H1 (cell line): ENCODE results near the gene DAZL. TPM values are rescaled to one million over a fixed set of nuclear protein-coding genes. Genes with fewer than 3 reads are reported as not detected.

Experiments used
- CTCF ChIA-PET: fragments of 300-600 bp; sonication (Branson Sonifier 250); formaldehyde crosslinking; loops from one replicate; lab custom pipeline; 2021; ENCODE audit not compliant: partially characterized antibody; lab: Charles Lee
- POLR2A ChIA-PET: fragments of 300-600 bp; sonication (Branson Sonifier 250); formaldehyde crosslinking; loops from one replicate; lab custom pipeline; 2021; ENCODE audit warnings: inconsistent platforms; ENCODE audit not compliant: partially characterized antibody; lab: Charles Lee
- DNase-seq, 2 experiments: peaks; one replicate each; pipeline versions ENCODE4 v3.0.0 to v3.0.0-alpha.2; 2010 to 2022; ENCODE audit warnings: low spot score in 2 of 2, low read depth in 1 of 2, mixed read lengths in 1 of 2
- FAIRE-seq: peaks from 2 replicates; lab custom pipeline; 2011; peaks lifted over from hg19 to GRCh38; lab: Jason Lieb, UNC
- H2AFZ ChIP-seq: 2 replicates; pipeline ENCODE4 v1.8.1; 2012; ENCODE audit warnings: low read length, inconsistent platforms
- H2AK5ac ChIP-seq: 2 replicates; pipeline ENCODE4 v1.6.1; 2013; ENCODE audit warnings: low read depth, low read length
- H2BK120ac ChIP-seq: replicated peaks from 2 replicates; pipeline ENCODE3; 2013; ENCODE audit warnings: low read depth, low read length, inconsistent platforms
- H2BK12ac ChIP-seq: 2 replicates; pipeline ENCODE4 v1.6.1; 2013; ENCODE audit warnings: low read depth, low read length
- H2BK15ac ChIP-seq: 2 replicates; pipeline ENCODE4 v1.6.1; 2013; ENCODE audit warnings: low read length
- H2BK20ac ChIP-seq: 2 replicates; pipeline ENCODE4 v1.6.1; 2013; ENCODE audit warnings: low read length
- H2BK5ac ChIP-seq: 2 replicates; pipeline ENCODE4 v1.6.1; 2013; ENCODE audit warnings: low read depth, low read length
- H3K14ac ChIP-seq: 2 replicates; pipeline ENCODE4 v1.6.1; 2013; ENCODE audit warnings: inconsistent platforms; ENCODE audit not compliant: insufficient read length
- H3K18ac ChIP-seq: 2 replicates; pipeline ENCODE4 v1.6.1; 2013; ENCODE audit warnings: low read length; ENCODE audit errors: extremely low read depth
- H3K23ac ChIP-seq: 2 replicates; pipeline ENCODE4 v1.6.1; 2013; ENCODE audit warnings: inconsistent platforms; ENCODE audit not compliant: insufficient read length
- H3K23me2 ChIP-seq: 2 replicates; pipeline ENCODE4 v1.6.1; 2013; ENCODE audit warnings: low read depth, low read length
- H3K27ac ChIP-seq: 2 replicates; pipeline ENCODE4 v1.6.1; 2011; ENCODE audit warnings: low read depth, low read length, inconsistent platforms
- H3K27me3 ChIP-seq, 4 experiments: replicated peaks in 1 of 4; 1 replicate in 1 of 4; 2 replicates in 3 of 4; pipeline versions ENCODE4 v1.6.1 to v1.8.1; 2011 to 2013; ENCODE audit warnings: low read length in 3 of 4, mild to moderate bottlenecking in 3 of 4, inconsistent platforms in 2 of 4, mixed read lengths in 2 of 4, moderate library complexity in 1 of 4; ENCODE audit not compliant: control insufficient read depth in 3 of 4, insufficient read depth in 3 of 4; ENCODE audit errors: extremely low read depth in 1 of 4
- H3K36me3 ChIP-seq, 4 experiments: 2 replicates each; pipeline versions ENCODE4 v1.6.1 to v1.8.1; 2011 to 2013; ENCODE audit warnings: mild to moderate bottlenecking in 4 of 4, low read length in 3 of 4, moderate library complexity in 2 of 4, control low read depth in 1 of 4, inconsistent platforms in 1 of 4; ENCODE audit not compliant: insufficient read depth in 4 of 4, control insufficient read depth in 2 of 4
- H3K4ac ChIP-seq: replicated peaks from 2 replicates; pipeline ENCODE3; 2013; ENCODE audit warnings: low read length, low read depth, mixed read lengths, inconsistent platforms; ENCODE audit not compliant: insufficient read length
- H3K4me1 ChIP-seq, 4 experiments: replicated peaks in 1 of 4; 1 replicate in 1 of 4; 2 replicates in 3 of 4; pipeline versions ENCODE4 v1.6.1 to v1.8.1; 2011 to 2013; ENCODE audit warnings: low read length in 3 of 4, inconsistent platforms in 2 of 4, mixed read lengths in 1 of 4; ENCODE audit not compliant: insufficient read depth in 4 of 4, control insufficient read depth in 3 of 4
- H3K4me2 ChIP-seq, 2 experiments: 2 replicates each; pipeline versions ENCODE4 v1.6.1 to v1.8.1; 2011 to 2013; ENCODE audit warnings: low read depth in 2 of 2, low read length in 2 of 2, control low read depth in 1 of 2, inconsistent platforms in 1 of 2, mild to moderate bottlenecking in 1 of 2; ENCODE audit not compliant: insufficient read depth in 1 of 2
- H3K4me3 ChIP-seq, 4 experiments: fragments of 200-600, 300-600 bp in 1 of 4; sonication (generic), shearing (Covaris generic), sonication (Bioruptor Twin) in 1 of 4; 2 replicates each; pipeline versions ENCODE4 v1.5.1 to v1.8.1; 2011 to 2016; ENCODE audit warnings: low read length in 4 of 4, low read depth in 3 of 4, control low read depth in 2 of 4, inconsistent platforms in 2 of 4, mild to moderate bottlenecking in 2 of 4, mixed read lengths in 1 of 4, moderate library complexity in 1 of 4; ENCODE audit not compliant: insufficient read depth in 2 of 4; ENCODE audit errors: extremely low read depth in 1 of 4
- H3K56ac ChIP-seq: replicated peaks from 2 replicates; pipeline ENCODE3; 2013; ENCODE audit warnings: low read depth, mild to moderate bottlenecking, mixed read lengths, low read length, inconsistent platforms; ENCODE audit not compliant: insufficient read length
- H3K79me1 ChIP-seq: 2 replicates; pipeline ENCODE4 v1.6.1; 2013; ENCODE audit warnings: low read depth, low read length, control low read depth
- H3K79me2 ChIP-seq, 2 experiments: 2 replicates each; pipeline versions ENCODE4 v1.6.1 to v1.8.1; 2012 to 2013; ENCODE audit warnings: low read length in 2 of 2, mild to moderate bottlenecking in 2 of 2, inconsistent platforms in 1 of 2; ENCODE audit not compliant: insufficient read depth in 2 of 2, control insufficient read depth in 1 of 2
- H3K9ac ChIP-seq, 4 experiments: replicated peaks in 1 of 4; 1 replicate in 1 of 4; 2 replicates in 3 of 4; pipeline versions ENCODE4 v1.6.1 to v1.8.1; 2011 to 2013; ENCODE audit warnings: low read depth in 3 of 4, low read length in 3 of 4, control low read depth in 2 of 4, mild to moderate bottlenecking in 2 of 4, moderate library complexity in 2 of 4, inconsistent platforms in 1 of 4; ENCODE audit errors: extremely low read depth in 1 of 4
- H3K9me3 ChIP-seq, 2 experiments: 2 replicates each; pipeline versions ENCODE4 v1.6.1 to v1.8.1; 2012 to 2013; ENCODE audit warnings: mild to moderate bottlenecking in 2 of 2, moderate library complexity in 2 of 2, control low read depth in 1 of 2, inconsistent platforms in 1 of 2, low read depth in 1 of 2, low read length in 1 of 2, mixed read lengths in 1 of 2; ENCODE audit not compliant: insufficient read depth in 2 of 2
- H4K20me1 ChIP-seq, 2 experiments: replicated peaks in 1 of 2; 2 replicates each; pipeline versions ENCODE3 to v1.8.1; 2011 to 2013; ENCODE audit warnings: inconsistent platforms in 2 of 2, low read length in 2 of 2, mild to moderate bottlenecking in 1 of 2; ENCODE audit not compliant: insufficient read depth in 2 of 2, control insufficient read depth in 1 of 2
- H4K5ac ChIP-seq: 2 replicates; pipeline ENCODE4 v1.6.1; 2013; ENCODE audit warnings: low read length, low read depth, mixed read lengths, inconsistent platforms; ENCODE audit not compliant: insufficient read length
- H4K8ac ChIP-seq: 2 replicates; pipeline ENCODE4 v1.8.0; 2013; ENCODE audit warnings: mild to moderate bottlenecking, moderate library complexity, low read length, inconsistent platforms; ENCODE audit not compliant: insufficient read depth; ENCODE audit errors: extremely low read depth
- H4K91ac ChIP-seq: replicated peaks from 2 replicates; pipeline ENCODE3; 2013; ENCODE audit warnings: low read length, mixed read lengths, inconsistent platforms; ENCODE audit not compliant: insufficient read length
- KDM1A ChIP-seq: fragments of 200-600, 300-600 bp; sonication (generic); IDR thresholded peaks from 2 replicates; pipeline ENCODE4 v1.7.1; 2016; ENCODE audit warnings: mild to moderate bottlenecking, low read length, borderline replicate concordance
- NRF1 ChIP-seq: IDR thresholded peaks from 2 replicates; pipeline ENCODE4 v1.6.1; 2011; ENCODE audit warnings: mild to moderate bottlenecking, low read depth, low read length, improper control_type of control experiment
- TCF12 ChIP-seq: IDR thresholded peaks from 2 replicates; pipeline ENCODE4 v1.6.1; 2011; ENCODE audit warnings: low read depth, mild to moderate bottlenecking, low read length
- WGBS, 2 experiments: shearing (Covaris generic) in 1 of 2; methylation state at CpG; one replicate each; pipeline versions ENCODE4 v1.1.6 to v1.1.7; 2013 to 2015; ENCODE audit warnings: low lambda C conversion rate in 2 of 2, mixed read lengths in 2 of 2, inconsistent platforms in 1 of 2, low coverage in 1 of 2, missing lambda C conversion rate in 1 of 2; ENCODE audit not compliant: insufficient replicate concordance in 2 of 2, insufficient coverage in 1 of 2, insufficient read length in 1 of 2; ENCODE audit errors: extremely low coverage in 1 of 2, missing lambda C conversion rate in 1 of 2; 5-methylcytosine and 5-hydroxymethylcytosine counted together
- polyA plus RNA-seq, 7 experiments: library from polyadenylated mRNA; depleted of rRNA in 3 of 7; stranded (reverse) in 5 of 7; unstranded in 2 of 7; fragments of >200 nt in 5 of 7; fragments of 200-250 nt in 2 of 7; gene quantifications; 1 replicate in 5 of 7; 2 replicates in 1 of 7; 4 replicates in 1 of 7; pipeline versions ENCODE4 v1.2.1 to v1.2.3, GENCODE V29; 2011 to 2013; ENCODE audit warnings: missing spikeins in 2 of 7, mixed read lengths in 2 of 7
- total RNA-seq: library from RNA; stranded (reverse); fragmentation: NEBNext Ultra II Directional; extraction: Animal tissue kit (Norgen Biotek cat#: 25700); gene quantifications from 2 replicates; pipeline ENCODE4 v1.2.1, GENCODE V29; 2021

DAZL gene
- total and polyA plus RNA-seq, 2 of the 8 experiments (the other 6 are each of a cell fraction or from before 2014, with no cell fraction given): 3.4 to 5.9 TPM

DNA sequence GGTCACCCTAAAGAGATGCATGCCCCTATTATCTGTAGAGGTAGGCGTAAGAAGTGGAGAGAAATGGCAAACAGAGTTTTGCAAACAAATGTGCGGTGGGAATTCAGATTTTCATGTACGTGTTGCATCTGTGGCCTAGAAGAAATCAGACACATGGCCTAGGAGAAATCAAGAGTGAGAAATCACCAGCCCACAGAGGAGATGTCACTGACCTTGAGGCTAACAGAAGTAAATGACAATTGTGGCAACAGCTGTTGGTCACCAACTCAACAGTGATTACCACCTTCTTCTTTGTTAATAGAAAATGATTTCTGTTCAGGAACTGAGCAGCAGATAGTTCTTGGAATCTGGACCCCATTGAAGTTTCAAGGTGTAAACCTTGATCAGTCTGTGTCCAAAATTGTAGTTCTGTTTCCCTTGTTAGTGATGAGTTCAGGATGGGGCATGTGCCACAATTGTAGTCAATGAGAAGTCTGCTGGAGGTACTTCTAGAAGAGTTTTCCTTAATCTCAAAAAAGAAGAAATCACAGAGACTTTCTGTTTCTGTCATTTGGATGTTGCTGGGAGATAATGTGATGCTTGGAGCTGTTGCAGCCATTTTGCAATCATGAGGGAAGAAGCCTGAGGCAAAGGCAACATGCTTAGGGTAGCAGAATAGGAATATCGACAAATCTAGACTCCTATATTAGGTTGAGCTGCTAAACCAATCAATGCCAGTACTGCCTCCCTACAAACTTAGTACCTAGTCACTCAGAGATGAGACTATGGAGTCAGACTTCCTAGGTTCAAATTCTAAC, 57.5 kb downstream of the DAZL start:
- Histone ChIP-seq H4K5ac (no peak overlapping the region), H3K9me3 (no peaks in the 10 kb centered on the region), H3K18ac (no peak overlapping the region), H3K4me3 (no peak overlapping the region), H3K56ac (no peak overlapping the region), H3K79me1 (no peaks in the 10 kb centered on the region), H4K91ac (no peak overlapping the region), H2BK5ac (no peak overlapping the region), H3K36me3 (no peaks in the 10 kb centered on the region), H3K23ac (no peak overlapping the region), H2AK5ac (no peak overlapping the region), H2BK12ac (no peak overlapping the region), H3K4me2 (no peak overlapping the region), H4K8ac (no peak overlapping the region), H2BK15ac (no peak overlapping the region), H2BK20ac (no peak overlapping the region), H3K79me2 (no peaks in the 10 kb centered on the region), H3K14ac (no peak overlapping the region), H3K23me2 (no peaks in the 10 kb centered on the region), H2BK120ac (no peak overlapping the region), H3K4me1 (peaks cover 0 to 4% (median 2%) of the 10 kb centered on the region in 4 experiments; a peak in 4 of 7 replicates), H3K9ac (no peak overlapping the region), H3K4ac (no peak overlapping the region), H4K20me1 (no peaks in the 10 kb centered on the region), H3K27ac (no peak overlapping the region), H3K27me3 (no peaks in the 10 kb centered on the region), H2AFZ (no peak overlapping the region)
- CTCF ChIA-PET: interaction anchor here (1.3 to 2.3 kb wide), 3 partner anchors 181 to 258 kb away, joined by 4 to 10 read pairs (median 5); no protein-coding TSS in a partner anchor
- DNase-seq (no peak), FAIRE-seq (no peak)
- POLR2A ChIA-PET: no interaction called here
- whole genome bisulfite sequencing, 2 experiments: 91% methylated on average over 4 of the region's 4 CpGs; no CpG with 5 or more reads in 1 of the 2 experiments
- no peak for TF ChIP-seq TCF12
- TF ChIP-seq NRF1: no peak
- TF ChIP-seq KDM1A: 0 out of 2 replicates have a peak, but pooled peaks have one; percentile 56
